ENCODE data around the gene ARHGAP24. TPM values are rescaled to one million over a fixed set of nuclear protein-coding genes. Genes with fewer than 3 reads are reported as not detected.

Gene ARHGAP24
- total and polyA plus RNA-seq, 2 donors (not counting 3 experiments of a cell fraction or from before 2014, with no cell fraction given) = 52.1 to 79.4 TPM

DNA sequence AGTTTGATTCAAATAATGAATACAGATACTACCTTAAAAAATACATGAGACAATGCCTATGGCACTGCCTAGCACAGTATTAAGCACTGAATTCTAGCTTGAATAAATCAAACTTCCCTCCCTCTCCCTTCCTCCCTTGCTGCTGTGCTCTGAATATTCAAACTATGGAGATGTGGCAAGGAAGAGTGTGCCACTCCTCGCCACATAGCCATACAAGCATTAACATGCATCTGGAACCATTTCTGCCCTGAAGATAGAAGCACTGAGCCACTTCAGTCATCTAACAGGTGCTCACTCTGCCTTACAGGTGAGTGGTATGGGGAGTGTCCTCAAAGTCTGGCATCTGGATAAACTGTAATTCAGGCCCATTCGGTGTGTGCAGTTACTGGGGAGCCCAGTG is 276.9 kb downstream of the ARHGAP24 start:
- no peaks in the 10 kb centered on the region for H3K9me3 ChIP-seq (replicated peaks; ENCODE audit: control insufficient read depth, insufficient read depth, low read length)
- no peak overlapping the region for H3K27ac ChIP-seq (ENCODE audit: insufficient read depth, low read depth, low read length)
- no peaks in the 10 kb centered on the region for H3K36me3 ChIP-seq (ENCODE audit: control insufficient read depth in 2 of 2, extremely low read depth in 1 of 2, insufficient read depth in 2 of 2, low read length in 2 of 2)
- no peaks in the 10 kb centered on the region for H3K27me3 ChIP-seq (ENCODE audit: control insufficient read depth in 2 of 2, insufficient read depth in 2 of 2, low read length in 2 of 2)
- no peak overlapping the region for H3K4me3 ChIP-seq (replicated peaks in 1 of 3; ENCODE audit: insufficient read depth in 1 of 3, low read depth in 1 of 3, low read length in 3 of 3)
- DNase-seq (ENCODE audit: low read depth, low spot score) (no peak), FAIRE-seq (no peak)
- TF ChIP-seq MYC (IDR thresholded peaks at IDR 0.05; ENCODE audit: low read depth, low read length) = no peak
- no peak for TF ChIP-seq POLR2A (IDR thresholded peaks at IDR 0.05; ENCODE audit: low read depth, low read length)
- no peak for TF ChIP-seq POLR2AphosphoS5 (IDR thresholded peaks at IDR 0.05; ENCODE audit: insufficient read depth, low read depth, low read length)
- TF ChIP-seq GATA2 (IDR thresholded peaks at IDR 0.05; ENCODE audit: insufficient read depth, insufficient read length, low read depth, low read length) = no peak
- TF ChIP-seq, protein P1, sequence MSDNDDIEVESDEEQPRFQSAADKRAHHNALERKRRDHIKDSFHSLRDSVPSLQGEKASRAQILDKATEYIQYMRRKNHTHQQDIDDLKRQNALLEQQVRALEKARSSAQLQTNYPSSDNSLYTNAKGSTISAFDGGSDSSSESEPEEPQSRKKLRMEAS (IDR thresholded peaks at IDR 0.05; ENCODE audit: insufficient read depth, insufficient read length) = no peak
- no peak for TF ChIP-seq EZH2 (IDR thresholded peaks at IDR 0.05; ENCODE audit: borderline replicate concordance, low read depth, low read length, severe bottlenecking)
- no peak for TF ChIP-seq JUN (IDR thresholded peaks at IDR 0.05; ENCODE audit: borderline replicate concordance, insufficient read depth, insufficient read length, low read depth)
- TF ChIP-seq, protein P2, sequence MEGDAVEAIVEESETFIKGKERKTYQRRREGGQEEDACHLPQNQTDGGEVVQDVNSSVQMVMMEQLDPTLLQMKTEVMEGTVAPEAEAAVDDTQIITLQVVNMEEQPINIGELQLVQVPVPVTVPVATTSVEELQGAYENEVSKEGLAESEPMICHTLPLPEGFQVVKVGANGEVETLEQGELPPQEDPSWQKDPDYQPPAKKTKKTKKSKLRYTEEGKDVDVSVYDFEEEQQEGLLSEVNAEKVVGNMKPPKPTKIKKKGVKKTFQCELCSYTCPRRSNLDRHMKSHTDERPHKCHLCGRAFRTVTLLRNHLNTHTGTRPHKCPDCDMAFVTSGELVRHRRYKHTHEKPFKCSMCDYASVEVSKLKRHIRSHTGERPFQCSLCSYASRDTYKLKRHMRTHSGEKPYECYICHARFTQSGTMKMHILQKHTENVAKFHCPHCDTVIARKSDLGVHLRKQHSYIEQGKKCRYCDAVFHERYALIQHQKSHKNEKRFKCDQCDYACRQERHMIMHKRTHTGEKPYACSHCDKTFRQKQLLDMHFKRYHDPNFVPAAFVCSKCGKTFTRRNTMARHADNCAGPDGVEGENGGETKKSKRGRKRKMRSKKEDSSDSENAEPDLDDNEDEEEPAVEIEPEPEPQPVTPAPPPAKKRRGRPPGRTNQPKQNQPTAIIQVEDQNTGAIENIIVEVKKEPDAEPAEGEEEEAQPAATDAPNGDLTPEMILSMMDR (IDR thresholded peaks at IDR 0.05; ENCODE audit: extremely low read depth in 1 of 2, insufficient read depth in 1 of 2, low read depth in 1 of 2, low read length in 2 of 2) = no peak
- TF ChIP-seq FOS (IDR thresholded peaks at IDR 0.05; ENCODE audit: borderline replicate concordance, insufficient read depth, low read length) = no peak
- dilution Hi-C loops (cut with MboI; ENCODE audit: extremely low pct_ligation_motif_present, low sequenced_read_pairs) = no loop called here
- intact Hi-C loops (cut with micrococcal nuclease) = no loop called here
- no peak overlapping the region for H3K4me2 ChIP-seq (ENCODE audit: insufficient read depth, low read length)
- no peaks in the 10 kb centered on the region for H4K20me1 ChIP-seq (replicated peaks; ENCODE audit: control insufficient read depth, extremely low read depth, insufficient read depth, low read length)
- H3K9me1 ChIP-seq (replicated peaks; ENCODE audit: control insufficient read depth, extremely low read depth, insufficient read depth, low read length) = no peaks in the 10 kb centered on the region
- H3K4me1 ChIP-seq (ENCODE audit: control insufficient read depth, extremely low read depth, insufficient read depth, low read length) = peaks cover 9% of the 10 kb centered on the region
- ChIA-PET CTCF (interaction anchor here (1.0 to 1.2 kb wide), 3 partner anchors 11 to 217 kb away, joined by 3 to 6 read pairs (median 4); no protein-coding TSS in a partner anchor), POLR2A (no interaction called here)
- H3K9ac ChIP-seq (replicated peaks; ENCODE audit: extremely low read depth, insufficient read depth, low read length) = no peak overlapping the region
- no TSS peak for BruUV-seq (replicated peaks)
- no peak overlapping the region for H2AFZ ChIP-seq (ENCODE audit: low read depth, low read length)
- H3K79me2 ChIP-seq (ENCODE audit: control insufficient read depth, insufficient read depth, low read length) = peaks cover 2% of the 10 kb centered on the region

All from endothelial cell of umbilical vein (primary cell).